Testis (tissue), 2 donors: Measurements from ENCODE around the gene YPEL3.

Experiments
- CTCF ChIP-seq, 3 experiments: fragments of 450-650 bp in 2 of 3; fragments of 200-600 bp in 1 of 3; sonication (generic) in 1 of 3; IDR thresholded peaks; one replicate each; pipeline ENCODE4 v1.5.1; 2016 to 2019; ENCODE audit warnings: antibody characterized with exemption in 3 of 3, mild to moderate bottlenecking in 2 of 3, moderate library complexity in 1 of 3
- POLR2A ChIP-seq: fragments of 450-650 bp; IDR thresholded peaks from one replicate; pipeline ENCODE4 v1.6.1; 2017; ENCODE audit warnings: antibody characterized with exemption, mild to moderate bottlenecking, moderate library complexity

GRCh38 chr16:30104492-30104891 lies 8.5 kb upstream of the YPEL3 start:
- TF ChIP-seq CTCF (IDR thresholded peaks at IDR 0.05) (no peak), POLR2A (no peak)
